ENCODE results near the gene ABHD14A.
A peak's percentile ranks its signal among the peaks of the same experiment; 100 is the strongest.

The ABHD14A gene

GRCh38 chr3:51940648-51941462 lies 34.0 kb upstream of the ABHD14A start:
- DNase-seq (ENCODE audit: low read depth in 4 of 4, low spot score in 1 of 4) = no peak

DNA sequence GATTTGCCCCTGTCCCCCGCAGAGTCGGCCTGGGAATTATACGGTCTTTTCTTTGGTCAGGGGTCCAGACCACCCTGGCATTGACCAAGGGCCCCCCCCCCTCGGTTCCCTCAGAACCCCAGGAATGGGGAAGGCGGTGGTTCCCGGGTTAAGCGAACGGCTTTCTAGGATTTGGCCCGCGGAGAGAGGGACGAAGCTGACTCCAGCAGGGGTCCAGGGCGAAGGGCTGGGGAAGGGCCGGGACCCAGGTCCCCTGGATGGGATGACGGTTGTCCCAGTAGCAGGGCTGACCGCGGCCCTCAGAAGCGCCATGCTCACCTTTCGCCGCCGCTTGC lies 33.4 kb upstream of the ABHD14A start:
- no peak for DNase-seq (ENCODE audit: low read depth in 4 of 4, low spot score in 1 of 4)

DNA sequence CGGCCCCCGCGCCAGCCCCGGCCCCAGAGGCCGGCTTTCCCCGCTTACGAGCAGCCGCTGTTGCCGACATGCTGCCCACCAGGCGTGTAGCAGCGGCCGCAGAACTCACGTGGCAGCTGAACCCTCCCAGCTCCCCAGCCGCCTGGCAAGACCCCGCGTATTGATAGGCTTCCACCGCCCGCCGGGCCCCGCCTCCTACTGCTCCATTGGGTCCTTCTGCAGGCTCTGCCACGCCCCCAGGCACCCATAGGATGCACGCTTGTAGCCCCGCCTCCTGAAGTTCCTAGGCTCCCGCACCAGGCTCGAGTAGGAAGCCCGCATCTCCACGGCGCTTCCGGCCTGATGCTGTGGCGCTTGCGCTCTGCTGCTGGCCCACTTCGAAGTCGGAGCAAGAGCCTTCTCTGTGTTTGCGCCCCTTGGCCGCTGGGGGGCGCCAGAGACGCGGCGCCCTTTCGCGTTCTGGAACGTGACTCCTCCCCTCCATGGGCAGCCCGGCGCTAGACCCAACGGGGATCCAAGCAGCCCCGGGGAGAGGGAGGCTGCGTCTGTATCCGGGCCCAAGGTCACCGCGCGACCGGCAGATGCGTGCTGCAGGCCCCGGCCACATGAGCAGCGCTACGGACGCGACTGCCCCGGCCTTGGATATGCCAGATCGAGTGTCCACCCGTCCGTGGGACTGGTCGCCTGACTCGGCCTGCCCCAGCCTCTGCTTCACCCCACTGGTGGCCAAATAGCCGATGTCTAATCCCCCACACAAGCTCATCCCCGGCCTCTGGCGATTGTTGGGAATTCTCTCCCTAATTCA lies 32.9 kb upstream of the ABHD14A start, which contains the start of the genes PARP3 and RRP9:
PARP3 (plus strand) TSS at position 566 of the 805 bp plus-strand sequence. CDS start 993 bp downstream, outside the sequence.
RRP9 (minus strand) TSS at position 107 of the 805 bp plus-strand sequence; CDS start at position 70, 37 bp downstream.
- DNase-seq (ENCODE audit: low read depth in 4 of 4, low spot score in 1 of 4) = peak; percentile 97 to 100 (median 99)

- DNase-seq (ENCODE audit: low read depth in 4 of 4, low spot score in 1 of 4) = peak in 1 of 4 experiments; percentile 57
Observed at GRCh38 chr3:51942603-51943450, 32.0 kb upstream of the ABHD14A start.

GRCh38 chr3:51943451-51944391 lies 31.1 kb upstream of the ABHD14A start:
- no peak for DNase-seq (ENCODE audit: low read depth in 4 of 4, low spot score in 1 of 4)

DNA sequence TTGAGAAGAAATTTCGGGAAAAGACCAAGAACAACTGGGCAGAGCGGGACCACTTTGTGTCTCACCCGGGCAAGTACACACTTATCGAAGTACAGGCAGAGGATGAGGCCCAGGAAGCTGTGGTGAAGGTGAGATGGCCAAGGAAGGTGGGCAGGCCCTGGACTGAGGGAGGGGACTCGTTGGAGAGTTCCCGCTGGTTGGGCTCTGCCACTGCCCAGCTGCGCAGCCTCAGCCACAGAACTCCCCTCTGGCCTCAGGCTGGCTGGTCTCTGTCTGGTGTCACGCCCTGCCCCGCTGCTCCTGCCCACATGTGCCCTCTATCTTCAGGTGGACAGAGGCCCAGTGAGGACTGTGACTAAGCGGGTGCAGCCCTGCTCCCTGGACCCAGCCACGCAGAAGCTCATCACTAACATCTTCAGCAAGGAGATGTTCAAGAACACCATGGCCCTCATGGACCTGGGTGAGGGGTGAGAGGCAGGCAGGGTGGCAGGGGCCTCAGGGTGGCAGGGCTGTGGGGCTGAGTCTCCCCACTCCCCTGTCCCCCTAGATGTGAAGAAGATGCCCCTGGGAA lies 30.3 kb upstream of the ABHD14A start:
- no peak for DNase-seq (ENCODE audit: low read depth in 4 of 4, low spot score in 1 of 4)

- DNase-seq (ENCODE audit: low read depth in 4 of 4, low spot score in 1 of 4) = no peak
Observed at GRCh38 chr3:51945031-51945840, 29.6 kb upstream of the ABHD14A start.

GRCh38 chr3:51945926-51946705 lies 28.7 kb upstream of the ABHD14A start:
- DNase-seq (ENCODE audit: low read depth in 4 of 4, low spot score in 1 of 4) = no peak

DNA sequence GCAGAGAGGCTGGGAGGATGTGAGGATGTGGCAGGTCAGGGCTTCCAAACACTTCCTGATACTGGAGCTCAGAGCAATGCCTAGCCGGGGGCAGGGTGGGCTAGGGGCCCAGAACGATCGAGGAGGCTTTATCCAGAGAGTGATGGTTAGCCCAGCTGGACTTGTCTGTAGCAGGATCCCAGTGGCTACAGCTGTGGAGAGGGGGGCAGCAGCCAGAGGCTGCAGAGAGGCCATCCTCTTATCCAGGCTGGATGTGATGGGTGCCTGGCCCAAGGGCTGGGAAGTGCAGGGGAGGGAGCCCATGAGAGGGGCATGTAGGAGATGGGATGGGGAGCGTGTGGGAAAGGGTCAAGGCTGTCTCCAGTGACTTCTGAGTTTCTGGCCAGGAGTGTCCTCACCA lies 28.1 kb upstream of the ABHD14A start:
- DNase-seq (ENCODE audit: low read depth in 4 of 4, low spot score in 1 of 4) = no peak

DNA sequence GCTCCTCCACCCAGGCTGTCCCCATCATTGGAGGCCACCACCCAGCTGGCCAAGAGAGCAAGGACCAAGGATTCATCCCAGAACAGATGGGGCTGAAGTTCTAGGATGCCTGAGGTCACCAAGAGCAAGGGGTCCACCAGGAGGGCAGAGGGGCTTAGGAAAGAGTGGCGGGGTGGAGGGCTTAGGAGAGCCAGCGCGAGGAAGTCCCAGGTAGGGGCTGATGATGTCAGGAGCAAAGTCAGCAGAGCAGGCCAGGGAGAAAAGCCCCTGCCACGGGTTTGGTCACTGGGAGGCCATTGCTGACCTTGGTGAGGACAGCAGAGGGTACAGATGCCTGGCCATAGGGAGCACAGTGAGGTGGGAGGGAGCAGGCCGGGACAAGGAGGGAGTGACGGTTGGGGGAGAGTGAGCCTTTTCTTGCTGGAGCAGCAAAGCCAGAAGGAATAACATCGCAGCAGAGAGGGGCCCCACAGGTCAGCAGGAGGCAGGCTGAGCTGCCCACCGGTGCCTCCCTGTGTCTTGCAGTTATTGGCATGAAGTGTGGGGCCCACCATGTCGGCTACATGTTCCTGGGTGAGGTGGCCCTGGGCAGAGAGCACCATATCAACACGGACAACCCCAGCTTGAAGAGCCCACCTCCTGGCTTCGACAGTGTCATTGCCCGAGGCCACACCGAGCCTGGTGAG lies 27.5 kb upstream of the ABHD14A start:
- DNase-seq (ENCODE audit: low read depth in 4 of 4, low spot score in 1 of 4) = no peak

DNA sequence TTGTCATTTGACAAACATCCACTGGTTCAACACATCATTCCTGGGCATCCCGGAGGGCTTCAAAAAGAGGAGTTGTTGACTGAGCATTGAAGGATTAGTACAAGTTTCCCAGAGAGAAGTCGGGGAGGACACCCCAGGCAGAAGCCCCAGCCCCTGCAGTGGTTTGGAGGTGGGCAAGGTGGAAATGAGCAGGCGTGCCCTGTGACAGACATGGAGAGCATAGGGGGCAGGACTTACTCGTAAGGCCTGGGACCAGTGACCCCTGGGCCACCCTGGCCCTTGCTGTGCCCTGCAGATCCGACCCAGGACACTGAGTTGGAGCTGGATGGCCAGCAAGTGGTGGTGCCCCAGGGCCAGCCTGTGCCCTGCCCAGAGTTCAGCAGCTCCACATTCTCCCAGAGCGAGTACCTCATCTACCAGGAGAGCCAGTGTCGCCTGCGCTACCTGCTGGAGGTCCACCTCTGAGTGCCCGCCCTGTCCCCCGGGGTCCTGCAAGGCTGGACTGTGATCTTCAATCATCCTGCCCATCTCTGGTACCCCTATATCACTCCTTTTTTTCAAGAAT lies 26.8 kb upstream of the ABHD14A start:
- no peak for DNase-seq (ENCODE audit: low read depth in 4 of 4, low spot score in 1 of 4)

GRCh38 chr3:51949121-51949520 lies 25.7 kb upstream of the ABHD14A start:
- no peak for DNase-seq (ENCODE audit: low read depth in 4 of 4, low spot score in 1 of 4)

GRCh38 chr3:51950899-51951298 lies 24.0 kb upstream of the ABHD14A start:
- no peak for DNase-seq (ENCODE audit: low read depth in 4 of 4, low spot score in 1 of 4)

DNA sequence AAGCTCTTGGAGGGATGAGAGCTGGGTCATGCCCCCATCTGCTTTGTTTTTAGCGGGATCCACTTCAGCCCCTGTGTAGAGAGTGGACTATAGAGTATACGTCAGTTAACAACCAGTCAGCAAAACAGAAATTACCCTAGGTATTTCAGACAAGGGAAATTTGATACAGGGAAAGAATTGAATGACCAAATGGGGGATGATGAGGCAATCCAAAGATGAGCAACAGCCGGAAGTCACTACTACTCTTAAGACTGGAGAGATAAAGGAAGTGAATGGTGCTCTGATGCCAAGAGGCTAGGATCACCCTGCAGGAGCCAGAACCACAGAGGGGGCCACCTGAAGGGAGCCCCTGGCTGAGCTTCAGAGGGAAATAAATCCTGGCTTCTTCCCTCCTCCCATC lies 21.4 kb upstream of the ABHD14A start:
- DNase-seq (ENCODE audit: low read depth in 4 of 4, low spot score in 1 of 4) = no peak

DNA sequence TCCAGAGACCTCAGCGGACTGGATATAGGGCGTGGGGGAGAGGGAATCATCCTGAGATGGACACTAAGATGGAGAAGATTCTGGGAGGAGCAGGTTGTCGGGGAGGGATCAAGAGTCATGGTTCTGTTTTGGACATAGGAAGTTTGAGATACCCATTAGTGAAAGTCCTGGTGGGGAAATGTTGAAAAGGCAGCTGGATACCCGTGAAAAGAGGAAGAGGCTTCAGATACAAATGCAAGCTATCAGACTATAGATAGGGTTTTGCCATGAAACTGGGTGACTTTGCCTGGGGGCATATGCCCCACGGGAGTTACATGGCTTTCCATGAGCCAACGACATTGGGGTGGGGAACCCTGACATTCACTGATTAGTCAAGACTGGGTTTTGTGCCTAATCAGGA lies 20.8 kb upstream of the ABHD14A start:
- no peak for DNase-seq (ENCODE audit: low read depth in 4 of 4, low spot score in 1 of 4)

DNA sequence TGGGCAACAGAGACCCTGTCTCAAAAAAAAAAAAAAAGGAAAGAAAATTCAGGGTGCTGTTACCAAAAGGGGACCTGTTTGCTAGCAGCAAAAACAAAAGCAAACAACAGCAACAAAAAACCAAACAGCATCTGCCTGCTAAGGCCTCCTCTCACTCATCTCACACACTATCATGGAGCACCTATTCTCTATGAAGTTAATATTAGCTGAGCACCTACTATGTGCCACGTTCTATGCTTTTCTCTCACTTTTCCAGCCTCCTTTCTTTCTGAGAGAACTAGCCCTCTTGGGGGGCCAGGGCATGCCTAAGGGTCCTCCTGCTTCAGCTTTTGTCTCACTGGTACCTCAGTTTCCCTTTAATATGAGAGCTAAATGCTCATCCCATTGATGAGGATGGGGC lies 20.2 kb upstream of the ABHD14A start:
- no peak for DNase-seq (ENCODE audit: low read depth in 4 of 4, low spot score in 1 of 4)

GRCh38 chr3:51955175-51955892 lies 19.5 kb upstream of the ABHD14A start, which contains the start of gene GPR62:
TSS of gene GPR62 (plus strand) at chr3:51955381. CDS start at chr3:51955653, 272 bp downstream.
- no peak for DNase-seq (ENCODE audit: low read depth in 4 of 4, low spot score in 1 of 4)

All from stimulated activated CD4-positive, alpha-beta T cell treated with anti-CD3 and anti-CD28 coated beads, Interleukin-1b, Interleukin-23, amount 100 ng/mL, for 24 hours (primary cell).